Left forelimb (tissue), 1 donor: ENCODE data around the gene COL4A2.

Source experiments
- DNase-seq: peaks from one replicate; pipeline ENCODE4 v3.0.0-alpha.2; 2018; ENCODE audit warnings: low spot score

The COL4A2 gene

DNA sequence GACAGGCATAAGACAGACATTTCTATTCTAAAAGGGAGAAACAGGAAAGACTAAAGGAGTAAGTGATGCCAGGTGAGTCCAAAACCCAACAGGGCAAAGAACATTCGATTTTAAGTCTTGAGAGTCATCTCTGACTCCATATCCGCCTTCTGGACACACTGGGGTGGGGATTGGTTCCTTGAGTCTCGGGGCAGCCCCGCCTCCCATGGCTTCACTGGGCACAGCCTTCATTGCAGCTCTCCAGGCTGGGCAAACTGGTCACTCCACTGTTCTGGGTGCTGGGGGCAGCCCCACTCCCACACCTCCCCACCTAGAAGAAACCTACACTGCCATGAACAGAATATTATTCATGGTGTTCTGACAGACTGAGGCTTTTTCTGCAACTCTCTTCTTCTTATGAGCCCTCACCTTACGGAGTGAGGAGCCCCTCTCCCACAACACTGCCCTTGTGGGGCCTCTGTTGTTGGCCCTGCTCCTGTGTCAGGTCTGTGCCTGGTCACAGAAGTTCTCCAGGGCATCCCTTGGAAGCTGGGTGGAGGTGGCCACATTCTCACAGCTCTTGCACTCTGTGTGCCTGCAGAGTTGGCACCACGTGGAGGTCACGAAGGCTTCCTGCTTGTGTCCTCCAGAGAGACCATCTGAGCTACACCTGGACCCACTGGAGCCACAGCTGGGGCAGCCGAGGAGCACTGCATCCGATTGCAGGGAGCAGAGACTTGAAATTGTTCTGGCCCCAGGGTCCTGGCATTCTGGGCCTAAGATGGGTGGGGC is 95.4 kb downstream of the COL4A2 start:
- peak; percentile 59 for DNase-seq

GRCh38 chr13:110403315-110403714 is 96.2 kb downstream of the COL4A2 start:
- DNase-seq, result no peak

- no peak for DNase-seq
These were observed 96.6 kb downstream of the COL4A2 start for GRCh38 chr13:110403721-110404120.

- DNase-seq, result no peak
These were observed 97.2 kb downstream of the COL4A2 start for GRCh38 chr13:110404321-110404720.

DNA sequence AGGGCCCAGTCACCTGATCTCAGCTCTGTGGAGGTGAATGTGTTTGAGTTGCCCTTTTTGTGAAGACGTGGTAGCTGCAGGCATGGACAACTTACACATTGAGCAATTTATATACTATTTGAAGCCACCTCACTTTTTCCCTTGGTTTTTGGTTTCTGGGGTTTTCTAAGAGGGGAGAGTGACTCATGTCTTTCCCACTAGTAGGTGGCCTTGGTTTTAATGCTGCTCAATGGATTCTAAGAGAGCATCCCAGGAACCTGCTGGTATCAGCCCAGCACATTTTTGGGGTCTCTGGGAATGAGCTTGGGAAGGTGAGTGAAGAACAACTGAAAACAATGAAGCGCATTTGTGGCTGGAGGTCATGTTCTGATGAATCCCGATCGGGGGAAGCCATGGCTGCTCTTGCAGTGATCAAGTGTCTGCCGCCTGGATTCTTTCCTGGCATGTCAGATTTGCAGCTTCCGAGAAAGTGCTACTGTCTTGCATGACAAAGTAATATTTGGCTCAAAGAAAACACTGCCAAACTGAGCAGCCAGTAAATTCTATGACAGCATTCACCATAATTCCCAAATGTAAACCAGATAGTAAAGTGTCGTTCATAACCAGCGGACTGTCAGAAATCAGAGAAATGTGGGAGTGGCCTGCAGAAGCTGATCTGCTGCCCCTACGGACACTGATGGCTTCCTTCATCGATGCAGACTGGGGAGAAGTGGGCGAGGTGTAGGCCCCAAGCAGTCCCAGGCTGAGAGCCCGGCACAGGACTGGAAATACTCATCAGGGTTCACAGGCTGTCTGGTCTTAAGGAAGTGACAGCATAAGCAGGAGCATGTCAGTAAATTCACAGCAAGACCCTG is 98.7 kb downstream of the COL4A2 start:
- no peak for DNase-seq

GRCh38 chr13:110407021-110407420 is 99.9 kb downstream of the COL4A2 start:
- DNase-seq, result no peak

GRCh38 chr13:110407531-110407930 is 100.4 kb downstream of the COL4A2 start:
- DNase-seq, result no peak

DNA sequence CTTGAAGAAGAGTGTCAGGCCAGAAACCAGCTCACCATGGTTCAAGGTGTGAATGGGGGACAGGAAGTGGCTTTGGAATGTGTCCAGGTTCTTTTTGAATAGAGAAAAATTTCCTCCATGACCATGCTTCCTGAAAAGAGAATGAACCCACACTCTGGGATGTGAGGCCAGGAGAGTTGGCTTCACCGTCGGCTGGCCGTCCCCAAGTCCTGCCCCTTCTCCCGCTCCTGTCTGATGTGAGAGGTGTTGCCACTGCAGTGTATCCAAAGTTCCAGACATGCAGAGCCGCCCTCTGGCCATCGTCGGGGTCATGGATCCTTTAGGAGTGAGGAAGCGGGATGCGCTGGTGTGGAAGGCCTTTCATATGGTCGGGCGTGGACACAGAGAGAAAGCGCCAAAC is 101.2 kb downstream of the COL4A2 start:
- DNase-seq, result no peak

GRCh38 chr13:110409581-110409992 is 102.5 kb downstream of the COL4A2 start:
- DNase-seq, result no peak

DNA sequence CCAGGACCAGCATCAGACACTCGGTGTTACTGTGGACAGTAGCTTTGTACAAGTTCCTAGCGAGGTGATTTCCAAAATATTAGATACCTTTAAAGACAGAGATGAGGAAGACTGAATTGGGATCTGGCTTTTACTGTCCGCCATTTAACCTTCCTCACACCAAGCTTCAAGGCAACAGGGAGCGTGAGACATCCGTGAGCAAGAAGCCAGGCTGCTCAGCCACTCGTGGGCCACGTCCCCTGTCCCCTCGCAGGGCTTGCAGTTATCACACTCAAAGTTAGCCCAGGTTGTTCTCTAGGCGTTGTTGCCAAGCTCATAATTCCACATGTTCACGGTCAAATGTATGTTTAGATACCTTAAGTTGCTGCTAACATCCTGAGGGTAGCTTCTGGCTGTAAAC is 102.9 kb downstream of the COL4A2 start:
- no peak for DNase-seq

GRCh38 chr13:110410936-110411687 is 104.0 kb downstream of the COL4A2 start:
- peak; percentile 50 for DNase-seq

GRCh38 chr13:110411688-110412059 is 104.6 kb downstream of the COL4A2 start:
- no peak for DNase-seq

DNA sequence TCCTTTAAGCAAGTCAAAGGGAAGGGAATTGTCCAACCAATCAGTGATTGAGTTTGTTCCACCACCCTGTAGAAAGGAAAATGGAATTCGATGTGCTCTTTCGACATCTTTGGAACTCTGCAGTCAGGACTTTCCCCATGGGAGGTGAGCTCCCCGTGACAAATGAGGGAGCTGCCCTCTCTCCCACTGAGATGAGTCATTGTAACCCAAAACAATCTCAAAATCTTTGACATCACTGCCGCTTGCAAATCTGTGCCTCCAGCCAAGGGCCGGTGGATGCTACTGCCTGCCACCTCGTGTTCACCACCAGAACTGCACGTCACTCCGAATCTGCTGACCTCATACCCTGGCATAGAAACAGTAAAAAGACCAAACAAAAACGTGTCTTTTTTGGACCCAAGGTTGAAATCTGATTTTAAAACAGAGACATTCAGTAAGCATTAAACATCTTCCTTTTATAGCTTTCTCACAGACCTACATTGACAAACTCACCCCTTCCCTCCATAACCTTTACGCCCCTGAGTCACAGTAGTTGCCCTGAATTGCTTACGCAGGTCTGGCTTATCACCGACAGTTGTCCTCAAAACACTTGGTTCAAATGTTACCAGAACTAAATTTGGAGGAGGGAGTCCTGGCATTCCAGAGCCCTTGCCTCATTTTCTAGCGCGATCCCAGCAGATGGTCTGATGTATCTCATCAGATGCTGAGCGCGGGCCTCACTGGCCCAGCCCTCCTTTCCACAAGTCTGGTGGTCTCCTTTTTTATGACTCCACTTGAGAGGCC is 105.2 kb downstream of the COL4A2 start:
- peak; percentile 88 for DNase-seq

DNA sequence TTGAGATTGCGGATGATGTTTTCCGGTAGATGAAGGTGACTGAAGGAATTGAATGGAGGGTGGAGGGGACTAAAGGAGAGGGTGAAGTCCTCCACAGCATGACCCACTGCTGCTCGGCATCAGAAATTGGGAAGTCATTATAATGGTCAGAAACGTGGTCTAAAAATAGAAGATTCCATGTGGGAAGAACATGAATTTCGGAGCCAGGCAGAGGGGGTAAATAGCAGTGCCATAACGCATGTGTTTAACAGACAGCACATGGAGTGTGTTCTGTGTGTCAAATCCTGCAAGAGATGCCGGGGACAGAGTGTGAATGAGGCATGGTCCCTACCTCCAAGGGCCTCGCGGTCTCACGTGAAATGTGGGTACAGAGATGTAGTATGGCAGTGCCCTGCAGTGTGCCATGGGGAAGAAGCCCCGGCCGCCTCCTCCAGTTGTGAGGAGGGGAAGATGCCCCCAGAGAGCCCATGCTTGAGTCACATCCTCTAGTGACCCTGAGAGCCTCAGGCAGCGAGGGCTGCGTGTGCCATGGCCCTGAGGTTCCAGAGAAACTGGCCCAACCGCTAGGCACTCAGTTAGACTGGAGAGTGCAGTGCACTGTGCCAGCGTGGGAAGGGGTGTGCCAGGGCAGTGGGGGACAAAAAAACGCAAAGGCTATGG is 106.1 kb downstream of the COL4A2 start:
- DNase-seq, result peak; percentile 62

GRCh38 chr13:110413676-110414040 is 106.6 kb downstream of the COL4A2 start:
- DNase-seq, result peak; percentile 56

DNA sequence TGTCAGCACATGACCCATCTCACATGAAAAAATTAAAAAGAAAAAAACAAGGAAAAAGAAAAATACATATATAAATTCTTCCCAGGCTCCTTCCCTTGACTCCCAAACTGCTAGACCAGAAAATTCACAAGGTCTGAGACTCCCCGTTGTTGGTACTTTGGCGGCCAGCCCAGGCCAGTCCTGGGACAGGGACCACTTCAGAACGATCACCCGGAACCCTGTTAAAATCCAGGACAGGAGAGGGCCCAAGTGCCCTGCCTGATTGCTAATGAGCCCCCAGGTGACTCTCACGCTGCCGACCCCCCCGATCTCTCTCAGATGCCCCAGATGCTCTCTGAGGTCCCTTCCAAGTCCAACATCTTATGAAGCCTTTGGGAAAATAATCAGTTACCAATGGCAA is 107.2 kb downstream of the COL4A2 start:
- DNase-seq, result peak; percentile 36

DNA sequence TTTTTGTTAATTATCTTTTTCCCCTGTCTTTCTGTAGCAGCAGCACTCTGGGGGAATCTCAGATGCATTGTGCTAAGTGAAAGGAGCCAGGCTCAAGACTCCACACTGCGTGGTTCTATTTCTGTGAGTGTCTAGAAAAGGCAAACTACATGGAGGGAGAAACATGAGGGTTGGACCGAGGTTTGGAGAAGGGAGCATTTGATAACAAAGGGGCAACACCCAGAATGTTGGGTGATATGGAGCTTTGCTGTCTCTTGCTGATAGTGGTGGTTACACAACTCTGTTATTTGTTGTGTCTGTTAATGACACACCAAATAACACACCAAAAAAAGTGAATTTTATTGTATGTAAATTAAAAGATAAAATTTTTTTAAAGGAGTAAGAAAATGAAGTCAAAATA is 107.8 kb downstream of the COL4A2 start:
- no peak for DNase-seq

GRCh38 chr13:110415669-110416068 is 108.6 kb downstream of the COL4A2 start:
- no peak for DNase-seq

DNA sequence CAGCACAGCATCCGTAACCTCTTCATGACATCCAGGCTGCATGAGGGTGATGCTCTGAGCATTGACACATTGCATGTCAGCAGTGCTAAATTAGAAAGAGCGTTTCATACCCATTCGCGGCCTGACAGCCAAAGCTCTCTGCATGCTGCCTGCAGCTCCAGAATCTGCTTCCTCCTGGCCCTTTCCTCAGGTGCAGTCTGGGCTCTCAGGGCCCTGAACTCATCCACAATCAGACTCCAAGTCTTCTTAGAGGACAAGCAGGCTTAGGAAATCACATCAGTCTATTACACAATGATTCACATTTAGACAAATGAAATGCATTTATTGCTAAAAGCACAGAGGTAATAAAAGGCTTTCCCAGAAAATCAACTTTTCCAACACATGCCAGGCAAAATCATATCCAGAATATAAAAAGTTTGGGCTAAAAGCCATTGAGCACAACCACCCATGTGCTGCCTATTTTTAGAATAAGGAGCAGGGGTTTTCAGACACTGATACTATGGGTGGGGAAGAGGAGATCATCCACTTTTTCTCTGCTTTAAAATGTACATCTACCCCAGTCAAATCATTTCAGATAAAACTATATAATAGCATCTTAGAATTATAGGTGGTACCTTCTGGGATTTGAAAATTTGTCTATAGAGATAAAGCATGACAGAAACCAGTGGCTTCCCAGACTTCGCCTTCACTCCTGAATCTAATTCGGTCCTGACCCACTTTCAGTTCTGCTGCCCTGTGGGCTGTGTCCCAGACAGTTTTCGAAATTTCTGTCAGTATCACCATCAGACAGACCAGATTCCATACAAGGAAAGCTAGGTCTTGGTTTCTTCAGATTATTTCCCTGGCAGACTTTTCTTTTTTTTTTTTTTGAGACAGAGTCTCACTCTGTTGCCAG is 109.3 kb downstream of the COL4A2 start:
- no peak for DNase-seq

GRCh38 chr13:110418944-110419343 is 111.9 kb downstream of the COL4A2 start:
- DNase-seq, result no peak
